C4-2B (cell line): ENCODE measurements around the gene AFF3.

ENCODE experiments used
- ZFX ChIP-seq: fragments of 450-650 bp; IDR thresholded peaks from 2 replicates; pipeline ENCODE4 v1.6.1; 2017
- TF ChIP-seq, protein P1 (sequence below): fragments of 450-650 bp; conservative IDR thresholded peaks from 2 replicates; pipeline ENCODE4 v1.5.1; 2017; ENCODE audit warnings: mild to moderate bottlenecking

DNA sequence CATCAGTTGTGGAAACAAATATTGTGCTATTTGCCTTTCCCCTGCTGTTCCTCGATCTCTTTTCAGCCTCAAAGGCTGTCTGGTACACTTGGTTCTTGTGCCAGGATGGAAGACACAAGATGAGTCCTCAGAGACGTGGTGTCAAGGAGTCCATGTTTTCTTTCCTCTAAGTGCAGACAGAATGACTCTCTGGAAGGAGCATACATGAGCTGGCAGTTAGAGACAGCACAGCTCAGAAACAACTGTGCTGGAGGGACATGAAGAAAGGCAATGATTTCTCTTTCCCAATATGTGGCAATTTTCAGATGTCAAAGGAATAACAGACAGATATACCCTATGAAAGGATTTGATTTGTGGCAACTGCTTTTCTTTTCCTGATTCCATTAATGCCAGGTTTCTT, 162.2 kb downstream of the AFF3 start:
- TF ChIP-seq, protein P1, sequence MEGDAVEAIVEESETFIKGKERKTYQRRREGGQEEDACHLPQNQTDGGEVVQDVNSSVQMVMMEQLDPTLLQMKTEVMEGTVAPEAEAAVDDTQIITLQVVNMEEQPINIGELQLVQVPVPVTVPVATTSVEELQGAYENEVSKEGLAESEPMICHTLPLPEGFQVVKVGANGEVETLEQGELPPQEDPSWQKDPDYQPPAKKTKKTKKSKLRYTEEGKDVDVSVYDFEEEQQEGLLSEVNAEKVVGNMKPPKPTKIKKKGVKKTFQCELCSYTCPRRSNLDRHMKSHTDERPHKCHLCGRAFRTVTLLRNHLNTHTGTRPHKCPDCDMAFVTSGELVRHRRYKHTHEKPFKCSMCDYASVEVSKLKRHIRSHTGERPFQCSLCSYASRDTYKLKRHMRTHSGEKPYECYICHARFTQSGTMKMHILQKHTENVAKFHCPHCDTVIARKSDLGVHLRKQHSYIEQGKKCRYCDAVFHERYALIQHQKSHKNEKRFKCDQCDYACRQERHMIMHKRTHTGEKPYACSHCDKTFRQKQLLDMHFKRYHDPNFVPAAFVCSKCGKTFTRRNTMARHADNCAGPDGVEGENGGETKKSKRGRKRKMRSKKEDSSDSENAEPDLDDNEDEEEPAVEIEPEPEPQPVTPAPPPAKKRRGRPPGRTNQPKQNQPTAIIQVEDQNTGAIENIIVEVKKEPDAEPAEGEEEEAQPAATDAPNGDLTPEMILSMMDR, result no peak
- TF ChIP-seq ZFX, result no peak
